Measurements from ENCODE around the gene TBC1D1.

TBC1D1 gene

GRCh38 chr4:38056011-38056685 is 165.3 kb downstream of the TBC1D1 start:
- no peak for DNase-seq (ENCODE audit: low spot score)

- no peak for DNase-seq (ENCODE audit: low spot score)
Observed at GRCh38 chr4:38058151-38058550, 167.3 kb downstream of the TBC1D1 start.

- DNase-seq (ENCODE audit: low spot score): no peak
Observed at GRCh38 chr4:38060829-38061431, 170.0 kb downstream of the TBC1D1 start.

- peak; percentile 84 for DNase-seq (ENCODE audit: low spot score)
Observed at GRCh38 chr4:38062088-38062775, 171.3 kb downstream of the TBC1D1 start.

GRCh38 chr4:38062776-38063097 is 171.9 kb downstream of the TBC1D1 start:
- DNase-seq (ENCODE audit: low spot score): no peak

- no peak for DNase-seq (ENCODE audit: low spot score)
Observed at GRCh38 chr4:38065176-38065575, 174.3 kb downstream of the TBC1D1 start.

- no peak for DNase-seq (ENCODE audit: low spot score)
Observed at GRCh38 chr4:38065900-38066299, 175.0 kb downstream of the TBC1D1 start.

- DNase-seq (ENCODE audit: low spot score): no peak
Observed at GRCh38 chr4:38067499-38067898, 176.6 kb downstream of the TBC1D1 start.

- no peak for DNase-seq (ENCODE audit: low spot score)
Observed at GRCh38 chr4:38068107-38068506, 177.2 kb downstream of the TBC1D1 start.

- DNase-seq (ENCODE audit: low spot score): no peak
Observed at GRCh38 chr4:38069271-38069760, 178.4 kb downstream of the TBC1D1 start.

- no peak for DNase-seq (ENCODE audit: low spot score)
Observed at GRCh38 chr4:38071801-38072431, 181.0 kb downstream of the TBC1D1 start.

- no peak for DNase-seq (ENCODE audit: low spot score)
Observed at GRCh38 chr4:38072578-38072977, 181.7 kb downstream of the TBC1D1 start.

GRCh38 chr4:38073596-38074234 is 182.8 kb downstream of the TBC1D1 start:
- DNase-seq (ENCODE audit: low spot score): no peak

GRCh38 chr4:38075370-38076152 is 184.7 kb downstream of the TBC1D1 start:
- no peak for DNase-seq (ENCODE audit: low spot score)

- no peak for DNase-seq (ENCODE audit: low spot score)
Observed at GRCh38 chr4:38076153-38076669, 185.3 kb downstream of the TBC1D1 start.

GRCh38 chr4:38077791-38078489 is 187.1 kb downstream of the TBC1D1 start:
- no peak for DNase-seq (ENCODE audit: low spot score)

GRCh38 chr4:38078590-38079421 is 187.9 kb downstream of the TBC1D1 start:
- DNase-seq (ENCODE audit: low spot score): no peak

GRCh38 chr4:38080061-38080974 is 189.4 kb downstream of the TBC1D1 start:
- DNase-seq (ENCODE audit: low spot score): no peak

- no peak for DNase-seq (ENCODE audit: low spot score)
Observed at GRCh38 chr4:38082021-38082420, 191.1 kb downstream of the TBC1D1 start.
